LNCAP (cell line): ENCODE measurements around the gene EML1.

Source experiments
- TF ChIP-seq, protein P1 (sequence below): fragments of 450-650 bp; IDR thresholded peaks from 2 replicates; pipeline ENCODE4 v1.5.1; 2017; ENCODE audit warnings: mild to moderate bottlenecking

The EML1 gene

DNA sequence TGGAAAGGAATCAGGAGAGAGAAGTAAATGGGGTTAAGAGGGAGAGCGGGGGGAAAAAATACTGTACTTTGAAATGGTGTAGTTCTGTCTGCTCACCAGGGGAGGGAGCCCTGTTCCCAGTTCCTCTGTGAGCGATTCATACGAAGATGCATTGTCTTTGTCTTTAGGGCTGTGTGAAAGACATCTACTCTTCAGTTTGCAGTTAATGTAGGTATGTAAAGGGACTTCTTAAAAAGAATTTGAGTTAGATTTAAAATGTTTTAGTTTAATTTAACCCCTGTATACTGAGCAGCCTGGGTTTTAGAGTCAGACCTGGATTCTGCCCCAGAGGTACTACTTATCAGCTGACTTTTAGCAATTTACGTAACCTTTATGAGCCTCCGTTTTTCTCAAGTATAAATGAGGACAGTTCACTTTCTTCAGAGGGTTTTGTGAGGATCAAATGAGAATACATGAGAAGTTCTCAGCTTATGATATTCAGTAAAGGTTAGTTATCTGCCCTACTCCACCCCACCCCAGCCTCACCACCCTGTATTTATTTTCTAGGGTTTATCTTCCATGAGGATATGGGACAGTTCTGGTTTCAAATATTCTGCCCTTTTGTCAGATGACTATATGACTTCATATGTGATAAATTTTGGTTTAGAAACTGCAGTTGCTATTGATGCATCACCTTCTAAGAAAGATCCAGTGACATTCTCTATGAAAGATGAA is 189.5 kb downstream of the EML1 start:
- TF ChIP-seq, protein P1, sequence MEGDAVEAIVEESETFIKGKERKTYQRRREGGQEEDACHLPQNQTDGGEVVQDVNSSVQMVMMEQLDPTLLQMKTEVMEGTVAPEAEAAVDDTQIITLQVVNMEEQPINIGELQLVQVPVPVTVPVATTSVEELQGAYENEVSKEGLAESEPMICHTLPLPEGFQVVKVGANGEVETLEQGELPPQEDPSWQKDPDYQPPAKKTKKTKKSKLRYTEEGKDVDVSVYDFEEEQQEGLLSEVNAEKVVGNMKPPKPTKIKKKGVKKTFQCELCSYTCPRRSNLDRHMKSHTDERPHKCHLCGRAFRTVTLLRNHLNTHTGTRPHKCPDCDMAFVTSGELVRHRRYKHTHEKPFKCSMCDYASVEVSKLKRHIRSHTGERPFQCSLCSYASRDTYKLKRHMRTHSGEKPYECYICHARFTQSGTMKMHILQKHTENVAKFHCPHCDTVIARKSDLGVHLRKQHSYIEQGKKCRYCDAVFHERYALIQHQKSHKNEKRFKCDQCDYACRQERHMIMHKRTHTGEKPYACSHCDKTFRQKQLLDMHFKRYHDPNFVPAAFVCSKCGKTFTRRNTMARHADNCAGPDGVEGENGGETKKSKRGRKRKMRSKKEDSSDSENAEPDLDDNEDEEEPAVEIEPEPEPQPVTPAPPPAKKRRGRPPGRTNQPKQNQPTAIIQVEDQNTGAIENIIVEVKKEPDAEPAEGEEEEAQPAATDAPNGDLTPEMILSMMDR, result peak; percentile 88

DNA sequence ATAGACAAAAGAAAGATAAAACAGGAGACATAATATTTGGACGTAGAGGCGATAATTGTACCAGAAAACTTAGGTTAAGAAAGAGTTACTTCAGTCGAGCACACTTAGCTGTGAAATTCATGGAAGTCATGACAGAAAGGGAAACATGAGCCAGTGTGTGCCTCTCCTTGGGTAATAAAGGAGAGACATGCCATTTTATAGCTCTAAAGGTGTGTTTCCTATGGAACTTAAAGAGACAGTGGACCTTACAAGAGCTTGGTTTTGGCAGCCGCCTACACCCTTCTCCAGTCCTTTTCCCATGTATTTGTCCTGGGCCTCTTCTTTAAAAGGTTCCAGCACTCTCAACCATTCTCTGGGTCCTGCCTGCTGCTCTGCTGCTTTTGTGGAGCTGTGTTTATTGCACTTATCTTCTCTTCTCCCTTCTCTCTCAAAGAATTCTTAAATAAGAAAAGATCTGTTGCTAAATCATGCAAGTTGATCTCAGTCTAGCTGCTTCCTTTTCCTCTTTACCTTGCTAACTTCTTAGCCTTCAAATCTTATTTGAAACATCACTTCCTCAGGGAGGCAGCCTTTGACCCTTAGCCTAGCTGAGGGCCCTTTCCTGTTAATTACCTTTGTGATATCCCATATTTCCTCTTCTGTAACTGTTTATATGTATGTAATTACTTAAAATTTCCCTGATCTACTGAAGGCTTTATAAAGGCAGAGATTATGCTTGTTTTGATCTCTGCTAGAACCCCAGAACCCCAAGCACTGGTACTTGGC is 190.2 kb downstream of the EML1 start:
- TF ChIP-seq, protein P1, result no peak

DNA sequence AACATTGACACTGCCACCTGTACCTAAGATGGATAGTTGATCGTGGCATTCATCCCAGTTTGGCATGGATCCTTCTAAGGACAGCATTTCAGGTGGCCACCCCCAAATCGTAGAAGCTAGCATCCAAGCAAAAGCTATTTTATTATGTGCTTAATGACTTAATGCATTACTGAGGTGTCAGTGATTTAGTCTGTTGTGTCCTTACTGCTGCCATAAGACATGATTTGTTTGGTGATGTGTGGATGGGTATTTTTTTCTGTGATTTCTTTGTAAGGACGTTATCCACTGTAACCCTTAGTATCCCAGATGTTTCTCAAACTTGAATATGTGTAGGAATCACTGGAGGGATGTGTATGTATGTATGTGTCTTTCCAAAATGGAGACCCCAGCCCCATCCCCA is 190.8 kb downstream of the EML1 start:
- TF ChIP-seq, protein P1, result no peak

DNA sequence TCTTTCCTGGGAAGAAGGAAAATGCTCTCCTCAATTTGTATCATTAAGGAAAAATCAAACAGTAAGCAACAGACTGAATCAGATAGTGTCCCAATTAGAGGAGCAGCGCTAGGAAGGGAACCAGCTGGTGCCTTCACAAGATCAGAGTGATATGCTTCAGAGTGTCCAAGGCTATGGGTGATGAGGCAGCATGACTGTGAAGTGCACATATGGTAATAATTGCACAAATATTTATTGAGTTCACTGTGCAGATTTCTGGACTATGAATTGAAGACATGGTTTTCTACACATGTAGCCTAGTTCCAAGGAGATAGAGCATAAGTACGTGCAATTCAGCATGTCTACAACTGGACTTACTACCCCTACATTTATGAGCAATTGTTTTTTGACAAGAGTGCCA is 193.2 kb downstream of the EML1 start:
- TF ChIP-seq, protein P1, result no peak

DNA sequence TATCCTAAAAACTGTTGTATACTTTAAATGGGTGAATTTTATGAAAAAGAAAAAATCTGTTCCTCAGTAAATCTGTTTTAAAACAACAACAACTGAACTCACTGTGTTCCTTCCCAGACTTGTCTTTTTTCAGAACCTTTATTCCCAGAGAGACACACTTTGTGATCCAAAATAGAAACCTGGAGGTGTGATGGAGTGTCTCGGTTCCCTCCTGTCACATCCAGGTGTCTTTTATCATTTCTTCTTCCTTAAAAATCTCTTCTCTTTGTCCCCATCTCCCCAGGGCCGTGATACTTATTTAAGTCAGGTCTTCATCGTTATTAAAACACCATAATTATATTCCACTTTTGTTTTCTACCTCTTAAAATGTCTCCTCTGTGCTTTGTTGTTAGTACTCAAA is 195.8 kb downstream of the EML1 start:
- TF ChIP-seq, protein P1, result no peak

DNA sequence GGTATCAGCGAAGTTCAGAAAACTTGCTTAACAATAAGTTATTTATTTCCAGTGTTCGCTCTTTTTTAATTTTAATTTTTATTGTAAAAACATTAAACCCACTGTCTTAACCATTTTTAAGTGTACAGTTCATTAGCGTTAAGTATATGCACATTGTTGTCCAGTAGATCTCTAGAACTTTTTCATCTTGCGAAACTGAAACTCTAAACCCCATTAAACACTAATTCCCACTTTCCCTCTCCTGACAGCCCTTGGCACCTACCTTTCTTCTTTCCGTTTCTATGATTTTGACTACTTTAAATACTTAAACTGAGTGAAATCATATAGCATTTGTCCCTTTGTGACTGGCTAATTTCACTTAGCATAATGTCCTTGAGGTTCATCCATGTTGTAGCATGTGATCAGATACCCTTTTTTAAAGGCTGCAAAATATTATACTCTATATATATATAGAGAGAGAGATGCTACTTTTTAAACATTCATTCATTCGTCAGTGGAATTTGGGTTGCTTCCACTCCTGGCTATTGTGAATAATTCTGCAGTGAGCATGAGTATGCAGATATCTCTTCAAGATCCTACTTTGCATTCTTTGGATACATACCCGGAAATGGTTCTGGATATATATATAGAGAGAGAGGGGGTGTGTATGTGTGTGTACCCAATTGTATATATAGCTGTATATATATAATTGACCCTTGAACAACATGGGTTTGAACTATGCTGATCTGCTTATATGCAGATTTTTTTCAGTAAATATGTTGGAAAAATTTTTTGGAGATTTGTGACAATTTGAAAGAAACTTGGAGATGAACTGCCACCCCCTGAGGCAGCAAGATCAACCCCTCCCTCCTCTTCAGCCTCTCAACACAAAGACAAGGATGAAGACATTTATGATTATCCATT is 197.3 kb downstream of the EML1 start:
- TF ChIP-seq, protein P1, result no peak

DNA sequence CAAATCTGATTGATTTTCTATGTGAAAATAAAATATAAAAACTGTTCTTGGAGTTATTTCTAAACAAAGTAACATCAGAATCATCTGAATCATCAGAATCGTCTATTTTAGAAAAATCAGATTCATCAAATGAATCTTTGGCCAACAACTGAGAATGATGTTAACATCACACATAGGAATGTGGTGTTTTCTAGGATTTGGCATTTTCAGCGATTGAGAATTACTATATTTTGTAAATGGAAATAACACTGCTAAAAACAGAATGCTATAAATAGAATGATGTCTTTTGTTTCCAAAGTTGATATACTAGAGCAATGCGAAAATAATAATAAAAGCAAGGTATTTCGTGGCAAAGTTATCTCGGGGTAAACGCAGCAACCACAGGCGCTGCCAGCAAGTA is 198.1 kb downstream of the EML1 start:
- TF ChIP-seq, protein P1, result no peak
